Transverse colon (tissue), 4 donors: ENCODE results near the gene TMCC3. TPM values are rescaled to one million over a fixed set of nuclear protein-coding genes. Genes with fewer than 3 reads are reported as not detected.
A peak's percentile ranks its signal among the peaks of the same experiment; 100 is the strongest.

Experiments used
- DNase-seq: peaks from one replicate; pipeline ENCODE4 v3.0.0-alpha.2; 2019
- H3K27ac ChIP-seq, 4 donors: fragments of 200-600 bp; sonication (generic); 2 replicates each; pipeline ENCODE4 v1.5.1; 2016 to 2018; ENCODE audit warnings: inconsistent platforms in 4 of 4
- H3K27me3 ChIP-seq: fragments of 200-600 bp; sonication (generic); 2 replicates; pipeline ENCODE4 v1.5.1; 2017; ENCODE audit warnings: inconsistent platforms
- H3K36me3 ChIP-seq, 4 donors: fragments of 200-600 bp; sonication (generic); 2 replicates each; pipeline ENCODE4 v1.5.1; 2017 to 2019; ENCODE audit warnings: inconsistent platforms in 4 of 4
- H3K4me1 ChIP-seq, 4 donors: fragments of 200-600 bp; sonication (generic); 2 replicates each; pipeline ENCODE4 v1.5.1; 2017 to 2020; ENCODE audit warnings: inconsistent platforms in 4 of 4
- H3K4me3 ChIP-seq, 4 donors: fragments of 200-600 bp; sonication (generic); 1 replicate in 1 of 4; 2 replicates in 3 of 4; pipeline versions ENCODE4 v1.5.1 to v1.6.1; 2017 to 2019; ENCODE audit warnings: inconsistent platforms in 4 of 4
- H3K9me3 ChIP-seq, 2 donors: fragments of 200-600 bp; sonication (generic); 2 replicates each; pipeline ENCODE4 v1.5.1; 2017 to 2019; ENCODE audit warnings: inconsistent platforms in 2 of 2
- CTCF ChIP-seq, 5 experiments: fragments of 200-600 bp in 3 of 5; fragments of 450-650 bp in 2 of 5; sonication (generic) in 3 of 5; IDR thresholded peaks; 1 replicate in 2 of 5; 2 replicates in 3 of 5; pipeline ENCODE4 v1.5.1; 2016 to 2017; ENCODE audit warnings: antibody characterized with exemption in 5 of 5, inconsistent platforms in 3 of 5, mild to moderate bottlenecking in 2 of 5, moderate library complexity in 1 of 5
- EP300 ChIP-seq: sonication (generic); formaldehyde crosslinking; IDR thresholded peaks from one replicate; pipeline ENCODE4 v1.6.1; 2017; ENCODE audit warnings: antibody characterized with exemption, low read depth
- POLR2A ChIP-seq: fragments of 450-650 bp; IDR thresholded peaks from one replicate; pipeline ENCODE4 v1.6.1; 2016; ENCODE audit warnings: antibody characterized with exemption, mild to moderate bottlenecking, moderate library complexity
- POLR2AphosphoS5 ChIP-seq, 3 donors: sonication (generic); formaldehyde crosslinking; IDR thresholded peaks; one replicate each; pipeline ENCODE4 v1.6.1; 2016; ENCODE audit warnings: antibody characterized with exemption in 3 of 3
- WGBS, 2 donors: methylation state at CpG; one replicate each; pipeline ENCODE4 v1.1.5; 2018; ENCODE audit warnings: low coverage in 1 of 2; 5-methylcytosine and 5-hydroxymethylcytosine counted together
- in situ Hi-C, 4 donors: fragments of 200-750 bp; cut with MboI; loops; one replicate each; pipeline versions ENCODE4 v1.15.0 to v1.15.1; 2017; ENCODE audit warnings: low sequenced_read_pairs in 3 of 4, low pct_ligation_motif_present in 1 of 4, low pct_unique_long_range_greater_than_20kb in 1 of 4
- intact Hi-C: fragments of 100-400 bp; cut with DNase I; formaldehyde crosslinking; loops from one replicate; pipeline ENCODE4 v1.15.1; 2023; ENCODE audit warnings: low total_unique reads
- total RNA-seq, 4 donors: library from RNA; depleted of rRNA; stranded (reverse); fragments of >200 nt; gene quantifications; one replicate each; pipeline ENCODE4 v1.1.0, GENCODE V29; 2016

The TMCC3 gene
- total RNA-seq, 4 donors from 2014 or later: 6.4 to 79.3 (median 65.9) TPM

- no peak overlapping the region for H3K4me3 ChIP-seq
- in situ Hi-C loops: no loop called here
- H3K36me3 ChIP-seq: no peaks in the 10 kb centered on the region
- H3K9me3 ChIP-seq: no peaks in the 10 kb centered on the region
- no peaks in the 10 kb centered on the region for H3K27me3 ChIP-seq
- H3K4me1 ChIP-seq: peaks cover 9 to 27% (median 16%) of the 10 kb centered on the region in 4 donors
- TF ChIP-seq CTCF (IDR thresholded peaks at IDR 0.05) (no peak), POLR2AphosphoS5 (IDR thresholded peaks at IDR 0.05) (no peak), POLR2A (no peak), EP300 (no peak)
- 82 to 83% methylated on average over 4 to 11 of the region's 11 CpGs for WGBS, 2 donors
- no peak for DNase-seq
- no peak overlapping the region for H3K27ac ChIP-seq
- intact Hi-C loops: no loop called here
Observed at GRCh38 chr12:94623161-94623920, 27.0 kb downstream of the TMCC3 start.

GRCh38 chr12:94622475-94622874, 27.9 kb downstream of the TMCC3 start:
- 29 to 56% methylated on average over 4 of the region's 4 CpGs for WGBS, 2 donors
- H3K4me3 ChIP-seq: no peak overlapping the region
- in situ Hi-C loops: no loop called here
- TF ChIP-seq EP300: no peak
- TF ChIP-seq CTCF (IDR thresholded peaks at IDR 0.05): no peak
- no peak for TF ChIP-seq POLR2A
- TF ChIP-seq POLR2AphosphoS5 (IDR thresholded peaks at IDR 0.05): no peak
- H3K27ac ChIP-seq: peak overlapping the region in 3 of 4 donors; percentile 17 to 42 (median 31)
- DNase-seq: no peak
- H3K36me3 ChIP-seq: no peaks in the 10 kb centered on the region
- no peaks in the 10 kb centered on the region for H3K9me3 ChIP-seq
- intact Hi-C loops: no loop called here
- H3K27me3 ChIP-seq: no peaks in the 10 kb centered on the region
- H3K4me1 ChIP-seq: peaks cover 9 to 27% (median 17%) of the 10 kb centered on the region in 4 donors

GRCh38 chr12:94621662-94622359, 28.5 kb downstream of the TMCC3 start:
- Histone ChIP-seq H3K27me3 (no peaks in the 10 kb centered on the region), H3K9me3 (no peaks in the 10 kb centered on the region), H3K4me1 (peaks cover 10 to 28% (median 24%) of the 10 kb centered on the region in 4 donors), H3K4me3 (peak overlapping the region in 2 of 4 donors; percentile 12 to 19), H3K27ac (peak overlapping the region in 3 of 4 donors; percentile 17 to 42 (median 36)), H3K36me3 (no peaks in the 10 kb centered on the region)
- in situ Hi-C loops: no loop called here
- intact Hi-C loops: no loop called here
- peak; percentile 32 for DNase-seq
- WGBS, 2 donors: 27 to 51% methylated on average over 7 of the region's 7 CpGs
- TF ChIP-seq CTCF (IDR thresholded peaks at IDR 0.05) (no peak), POLR2A (no peak), EP300 (no peak), POLR2AphosphoS5 (IDR thresholded peaks at IDR 0.05) (no peak)

GRCh38 chr12:94620621-94621020, 29.7 kb downstream of the TMCC3 start:
- Histone ChIP-seq H3K4me1 (peaks cover 19 to 39% (median 33%) of the 10 kb centered on the region in 4 donors), H3K9me3 (no peaks in the 10 kb centered on the region), H3K4me3 (no peak overlapping the region), H3K27me3 (no peaks in the 10 kb centered on the region), H3K36me3 (no peaks in the 10 kb centered on the region), H3K27ac (peak overlapping the region in 3 of 4 donors; percentile 17 to 42 (median 36))
- TF ChIP-seq CTCF (IDR thresholded peaks at IDR 0.05): no peak
- no peak for TF ChIP-seq POLR2A
- TF ChIP-seq POLR2AphosphoS5 (IDR thresholded peaks at IDR 0.05): no peak
- no peak for TF ChIP-seq EP300
- 44 to 60% methylated on average over 1 to 3 of the region's 3 CpGs for WGBS, 2 donors
- no peak for DNase-seq
- in situ Hi-C loops: no loop called here
- intact Hi-C loops: no loop called here
